Prostate gland (tissue), 2 donors: ENCODE data around the gene GAK. TPM values are rescaled to one million over a fixed set of nuclear protein-coding genes. Genes with fewer than 3 reads are reported as not detected.

ENCODE experiments used
- DNase-seq: peaks from one replicate; pipeline ENCODE4 v3.0.0-alpha.2; 2019; ENCODE audit warnings: low spot score
- H3K27ac ChIP-seq, 2 donors: fragments of 200-600 bp; sonication (generic); 2 replicates each; pipeline ENCODE4 v1.5.1; 2017 to 2019
- H3K27me3 ChIP-seq: fragments of 200-600 bp; sonication (generic); replicated peaks from 2 replicates; pipeline ENCODE4 v1.5.1; 2019; ENCODE audit not compliant: insufficient read depth
- H3K36me3 ChIP-seq, 2 donors: fragments of 200-600 bp; sonication (generic); 1 replicate in 1 of 2; 2 replicates in 1 of 2; pipeline versions ENCODE4 v1.5.1 to v1.8.1; 2017 to 2019
- H3K4me1 ChIP-seq: fragments of 200-600 bp; sonication (generic); replicated peaks from 2 replicates; pipeline ENCODE4 v1.5.1; 2019
- H3K4me3 ChIP-seq, 2 donors: fragments of 200-600 bp; sonication (generic); 2 replicates each; pipeline ENCODE4 v1.5.1; 2017 to 2019
- H3K9me3 ChIP-seq: fragments of 200-600 bp; sonication (generic); 2 replicates; pipeline ENCODE4 v1.5.1; 2017
- CTCF ChIP-seq, 4 experiments: fragments of 200-600 bp in 2 of 4; fragments of 450-650 bp in 2 of 4; sonication (generic) in 2 of 4; IDR thresholded peaks; 1 replicate in 3 of 4; 2 replicates in 1 of 4; pipeline ENCODE4 v1.5.1; 2016 to 2019; ENCODE audit warnings: antibody characterized with exemption in 4 of 4, mild to moderate bottlenecking in 2 of 4, moderate library complexity in 2 of 4
- POLR2A ChIP-seq: fragments of 450-650 bp; IDR thresholded peaks from one replicate; pipeline ENCODE4 v1.6.1; 2016; ENCODE audit warnings: antibody characterized with exemption, mild to moderate bottlenecking
- POLR2AphosphoS5 ChIP-seq: sonication (generic); formaldehyde crosslinking; IDR thresholded peaks from one replicate; pipeline ENCODE4 v1.6.1; 2017; ENCODE audit warnings: antibody characterized with exemption
- WGBS: methylation state at CpG from one replicate; pipeline ENCODE4 v1.1.5; 2018; 5-methylcytosine and 5-hydroxymethylcytosine counted together
- intact Hi-C: fragments of 100-400 bp; cut with DNase I; formaldehyde crosslinking; loops from one replicate; pipeline ENCODE4 v1.14.2; 2022
- total RNA-seq, 2 donors: library from RNA; depleted of rRNA; stranded (reverse); fragments of >200 nt; gene quantifications; one replicate each; pipeline ENCODE4 v1.1.0, GENCODE V29; 2016

GAK gene
- total RNA-seq, 2 donors from 2014 or later = 158 to 181 TPM

GRCh38 chr4:899556-899906 lies 32.6 kb downstream of the GAK start:
- no peaks in the 10 kb centered on the region for H3K4me1 ChIP-seq
- TF ChIP-seq POLR2AphosphoS5 = no peak
- no peak for TF ChIP-seq CTCF (IDR thresholded peaks at IDR 0.05)
- no peak for TF ChIP-seq POLR2A
- 92% methylated on average over 12 of the region's 12 CpGs for WGBS
- H3K36me3 ChIP-seq = peaks cover 0 to 12% of the 10 kb centered on the region in 2 donors
- DNase-seq = no peak
- intact Hi-C loops = no loop called here
- no peak overlapping the region for H3K4me3 ChIP-seq
- H3K27ac ChIP-seq = no peak overlapping the region
- H3K27me3 ChIP-seq = no peaks in the 10 kb centered on the region
- H3K9me3 ChIP-seq = no peaks in the 10 kb centered on the region

- no peak for TF ChIP-seq POLR2A
- TF ChIP-seq CTCF (IDR thresholded peaks at IDR 0.05) = no peak
- TF ChIP-seq POLR2AphosphoS5 = no peak
- 87% methylated on average over 26 of the region's 27 CpGs for WGBS
- Histone ChIP-seq H3K36me3 (peaks cover 0 to 12% of the 10 kb centered on the region in 2 donors), H3K4me1 (no peaks in the 10 kb centered on the region), H3K27me3 (no peaks in the 10 kb centered on the region), H3K4me3 (no peak overlapping the region), H3K27ac (no peak overlapping the region), H3K9me3 (no peaks in the 10 kb centered on the region)
- intact Hi-C loops = no loop called here
- no peak for DNase-seq
These were observed 33.1 kb downstream of the GAK start for GRCh38 chr4:898869-899555.

GRCh38 chr4:898123-898522 lies 34.0 kb downstream of the GAK start:
- Histone ChIP-seq H3K27me3 (no peaks in the 10 kb centered on the region), H3K4me1 (no peaks in the 10 kb centered on the region), H3K27ac (no peak overlapping the region), H3K9me3 (no peaks in the 10 kb centered on the region), H3K4me3 (no peak overlapping the region), H3K36me3 (peaks cover 0 to 12% of the 10 kb centered on the region in 2 donors)
- WGBS = 82% methylated on average over 15 of the region's 15 CpGs
- intact Hi-C loops = no loop called here
- TF ChIP-seq CTCF (IDR thresholded peaks at IDR 0.05) (no peak), POLR2AphosphoS5 (no peak), POLR2A (no peak)
- no peak for DNase-seq

- H3K27ac ChIP-seq = no peak overlapping the region
- intact Hi-C loops = no loop called here
- H3K4me1 ChIP-seq = no peaks in the 10 kb centered on the region
- no peaks in the 10 kb centered on the region for H3K9me3 ChIP-seq
- WGBS = 90% methylated on average over 20 of the region's 20 CpGs
- TF ChIP-seq POLR2AphosphoS5 (no peak), POLR2A (no peak), CTCF (IDR thresholded peaks at IDR 0.05) (no peak)
- H3K36me3 ChIP-seq = peaks cover 4 to 12% of the 10 kb centered on the region in 2 donors
- H3K27me3 ChIP-seq = no peaks in the 10 kb centered on the region
- no peak overlapping the region for H3K4me3 ChIP-seq
- no peak for DNase-seq
These were observed 35.5 kb downstream of the GAK start for GRCh38 chr4:896630-897029.

GRCh38 chr4:896216-896615 lies 35.9 kb downstream of the GAK start:
- intact Hi-C loops = no loop called here
- H3K9me3 ChIP-seq = no peaks in the 10 kb centered on the region
- no peak overlapping the region for H3K27ac ChIP-seq
- 88% methylated on average over 13 of the region's 13 CpGs for WGBS
- no peak for DNase-seq
- H3K36me3 ChIP-seq = peaks cover 4 to 12% of the 10 kb centered on the region in 2 donors
- H3K4me3 ChIP-seq = no peak overlapping the region
- no peaks in the 10 kb centered on the region for H3K4me1 ChIP-seq
- no peaks in the 10 kb centered on the region for H3K27me3 ChIP-seq
- TF ChIP-seq POLR2AphosphoS5 (no peak), CTCF (IDR thresholded peaks at IDR 0.05) (no peak), POLR2A (no peak)
